Activated B cell treated with CpG ODN at 0.5 μM for 24 hours (primary cell): ENCODE measurements around the gene FCGR1A. TPM values are rescaled to one million over a fixed set of nuclear protein-coding genes. Genes with fewer than 3 reads are reported as not detected.
"Not testable (repeated sequence)": the region's sequence is repeated elsewhere in the genome, so short reads cannot be mapped to it uniquely, and the experiment has no call there.

Experiments used
- ATAC-seq: fragments of 200-7000 bp; cut with Tn5 transposase; one replicate; pipeline ENCODE4 v1.10.0; 2021; ENCODE audit warnings: low read depth, mild to moderate bottlenecking, moderate library complexity
- CTCF ChIA-PET: fragments of 350-600 bp; sonication (Branson Sonifier 250); formaldehyde crosslinking; loops from one replicate; lab custom pipeline; 2021; ENCODE audit warnings: antibody characterized with exemption; lab: Charles Lee
- POLR2A ChIA-PET: fragments of 350-600 bp; sonication (Branson Sonifier 250); formaldehyde crosslinking; loops from one replicate; lab custom pipeline; 2021; ENCODE audit warnings: antibody characterized with exemption; lab: Charles Lee
- DNase-seq: peaks from one replicate; pipeline ENCODE4 v3.0.0; 2022
- H3K27ac Mint-ChIP-seq: one replicate; pipeline ENCODE4 v1.8.0; 2020; ENCODE audit warnings: mixed read lengths
- H3K27me3 Mint-ChIP-seq: one replicate; pipeline ENCODE4 v1.8.0; 2021; ENCODE audit warnings: mixed read lengths
- H3K36me3 Mint-ChIP-seq: one replicate; pipeline ENCODE4 v1.8.0; 2021; ENCODE audit warnings: low read depth, mixed read lengths
- H3K4me1 Mint-ChIP-seq: one replicate; pipeline ENCODE4 v1.8.0; 2021; ENCODE audit warnings: mixed read lengths
- H3K4me3 Mint-ChIP-seq: one replicate; pipeline ENCODE4 v1.8.0; 2020; ENCODE audit warnings: mild to moderate bottlenecking, mixed read lengths
- H3K9me3 Mint-ChIP-seq: one replicate; pipeline ENCODE4 v1.8.0; 2020; ENCODE audit warnings: mixed read lengths
- CTCF ChIP-seq: fragments of 200-600 bp; IDR thresholded peaks from one replicate; pipeline ENCODE4 v1.8.0; 2022; ENCODE audit warnings: antibody characterized with exemption, mild to moderate bottlenecking
- intact Hi-C: fragments of 100-400 bp; cut with micrococcal nuclease; formaldehyde crosslinking; loops from one replicate; pipeline ENCODE4 v1.15.1; 2024
- total RNA-seq: library from RNA; stranded (reverse); gene quantifications from 2 replicates; pipeline ENCODE4 v1.2.3, GENCODE V29; 2022

Gene FCGR1A
- total RNA-seq, 1 donor from 2014 or later, result not detected

- H3K4me3 Mint-ChIP-seq, H3K27me3 Mint-ChIP-seq, POLR2A ChIA-PET, H3K27ac Mint-ChIP-seq, CTCF ChIA-PET, H3K36me3 Mint-ChIP-seq, H3K9me3 Mint-ChIP-seq, ATAC-seq, DNase-seq, intact Hi-C loops, H3K4me1 Mint-ChIP-seq: not testable (repeated sequence)
Observed at GRCh38 chr1:149781413-149781984, 995 bp upstream of the FCGR1A start.

- POLR2A ChIA-PET, H3K4me3 Mint-ChIP-seq, H3K36me3 Mint-ChIP-seq, H3K4me1 Mint-ChIP-seq, H3K27me3 Mint-ChIP-seq, DNase-seq, CTCF ChIA-PET, H3K27ac Mint-ChIP-seq, intact Hi-C loops, ATAC-seq, H3K9me3 Mint-ChIP-seq: not testable (repeated sequence)
Observed at GRCh38 chr1:149783289-149783688, 795 bp downstream of the FCGR1A start.

- H3K4me3 Mint-ChIP-seq, H3K27ac Mint-ChIP-seq, H3K36me3 Mint-ChIP-seq, H3K27me3 Mint-ChIP-seq, intact Hi-C loops, H3K9me3 Mint-ChIP-seq, CTCF ChIA-PET, H3K4me1 Mint-ChIP-seq, ATAC-seq, DNase-seq, POLR2A ChIA-PET: not testable (repeated sequence)
Observed at GRCh38 chr1:149783868-149784267, 1.4 kb downstream of the FCGR1A start.

GRCh38 chr1:149787688-149788451 is 5.4 kb downstream of the FCGR1A start:
- POLR2A ChIA-PET, H3K27ac Mint-ChIP-seq, DNase-seq, intact Hi-C loops, ATAC-seq, H3K9me3 Mint-ChIP-seq, H3K4me1 Mint-ChIP-seq, CTCF ChIA-PET, H3K4me3 Mint-ChIP-seq, H3K27me3 Mint-ChIP-seq, H3K36me3 Mint-ChIP-seq: not testable (repeated sequence)

GRCh38 chr1:149792502-149792901 is 10.0 kb downstream of the FCGR1A start:
- CTCF ChIA-PET, result not testable (repeated sequence)

GRCh38 chr1:149792912-149793515 is 10.5 kb downstream of the FCGR1A start:
- H3K27ac Mint-ChIP-seq, H3K9me3 Mint-ChIP-seq, CTCF ChIA-PET, H3K36me3 Mint-ChIP-seq, POLR2A ChIA-PET, H3K27me3 Mint-ChIP-seq, H3K4me1 Mint-ChIP-seq, intact Hi-C loops: not testable (repeated sequence)
- peak; percentile 7 for TF ChIP-seq CTCF
- DNase-seq (peak; percentile 86), ATAC-seq (peak; percentile 96)
- H3K4me3 Mint-ChIP-seq, result peak overlapping the region; percentile 65

More at GRCh38 chr1:149792502-149792901, 10.0 kb downstream of the FCGR1A start:
- peak; percentile 27 for TF ChIP-seq CTCF
- H3K4me1 Mint-ChIP-seq, POLR2A ChIA-PET, H3K27me3 Mint-ChIP-seq, H3K9me3 Mint-ChIP-seq, H3K36me3 Mint-ChIP-seq, intact Hi-C loops: not testable (repeated sequence)
- peak overlapping the region; percentile 97 for H3K4me3 Mint-ChIP-seq
- peak; percentile 86 for ATAC-seq
- DNase-seq, result peak; percentile 60
- peak overlapping the region; percentile 96 for H3K27ac Mint-ChIP-seq

- POLR2A ChIA-PET, H3K4me1 Mint-ChIP-seq, H3K27me3 Mint-ChIP-seq, H3K4me3 Mint-ChIP-seq, H3K27ac Mint-ChIP-seq, DNase-seq, H3K9me3 Mint-ChIP-seq, ATAC-seq, H3K36me3 Mint-ChIP-seq, intact Hi-C loops, CTCF ChIA-PET: not testable (repeated sequence)
Observed at GRCh38 chr1:149793885-149794284, 11.4 kb downstream of the FCGR1A start.

GRCh38 chr1:149801628-149802027 is 19.1 kb downstream of the FCGR1A start:
- H3K9me3 Mint-ChIP-seq, H3K27me3 Mint-ChIP-seq, H3K4me3 Mint-ChIP-seq, H3K27ac Mint-ChIP-seq, H3K4me1 Mint-ChIP-seq, CTCF ChIA-PET, DNase-seq, ATAC-seq, intact Hi-C loops, POLR2A ChIA-PET, H3K36me3 Mint-ChIP-seq: not testable (repeated sequence)

GRCh38 chr1:149804417-149805080 is 22.1 kb downstream of the FCGR1A start:
- H3K36me3 Mint-ChIP-seq, DNase-seq, H3K27ac Mint-ChIP-seq, POLR2A ChIA-PET, H3K27me3 Mint-ChIP-seq, H3K9me3 Mint-ChIP-seq, H3K4me3 Mint-ChIP-seq, intact Hi-C loops, CTCF ChIA-PET, H3K4me1 Mint-ChIP-seq, ATAC-seq: not testable (repeated sequence)
